AG04449 (cell line): ENCODE measurements around the gene NTM.
A peak's percentile ranks its signal among the peaks of the same experiment; 100 is the strongest.

Experiments used
- CTCF ChIA-PET: fragments of 350-600 bp; formaldehyde crosslinking; extraction: SDS; loops from one replicate; lab custom pipeline; 2021; ENCODE audit warnings: antibody characterized with exemption; lab: Yijun Ruan, JAX
- POLR2A ChIA-PET: fragments of 400-600, 350-600 bp; formaldehyde crosslinking; extraction: SDS; loops from one replicate; lab custom pipeline; 2020; ENCODE audit warnings: antibody characterized with exemption, inconsistent platforms; lab: Yijun Ruan, JAX
- DNase-seq: peaks from one replicate; pipeline ENCODE4 v3.0.0-alpha.2; 2010; ENCODE audit warnings: low read depth, low spot score
- H3K4me3 ChIP-seq: 2 replicates; pipeline ENCODE4 v1.5.1; 2011; ENCODE audit warnings: low read depth, mild to moderate bottlenecking, control low read depth, low read length
- CTCF ChIP-seq: IDR thresholded peaks from one replicate; pipeline ENCODE4 v1.5.1; 2011; ENCODE audit warnings: mild to moderate bottlenecking, moderate library complexity, low read length, control low read depth, inconsistent platforms; ENCODE audit not compliant: insufficient read depth; ENCODE audit errors: missing control alignments

NTM gene

GRCh38 chr11:131584785-131585592 lies 214.6 kb downstream of the NTM start:
- ChIA-PET POLR2A (no interaction called here), CTCF (interaction anchor here (1.0 to 2.6 kb wide), 5 partner anchors 23 to 109 kb away, joined by 3 to 18 read pairs (median 4); no protein-coding TSS in a partner anchor)
- H3K4me3 ChIP-seq, result no peak overlapping the region
- no peak for DNase-seq
- peak; percentile 25 for TF ChIP-seq CTCF

DNA sequence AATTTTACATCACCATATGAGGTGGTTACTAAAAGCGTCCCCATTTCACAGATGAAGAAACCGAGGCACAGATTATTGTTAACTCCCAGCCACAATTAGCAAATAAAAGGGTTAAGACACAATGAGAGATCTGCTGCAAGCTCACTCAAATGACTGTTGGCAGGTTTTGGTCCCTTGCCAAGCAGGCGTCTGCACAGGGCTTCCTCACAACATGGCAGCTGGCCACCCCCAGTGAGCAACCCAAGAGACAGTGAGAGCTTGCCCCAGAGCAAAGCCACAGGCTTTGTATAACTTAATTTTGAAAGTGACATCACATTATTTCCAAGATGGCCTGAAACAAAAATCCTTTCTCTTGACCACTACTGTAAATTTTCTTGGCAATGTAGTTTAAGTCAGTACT lies 217.6 kb downstream of the NTM start:
- ChIA-PET CTCF (interaction anchor here (2.5 to 4.9 kb wide), 2 partner anchors 8 to 86 kb away, joined by 14 to 32 read pairs; no protein-coding TSS in a partner anchor), POLR2A (no interaction called here)
- no peak for DNase-seq
- no peak overlapping the region for H3K4me3 ChIP-seq
- TF ChIP-seq CTCF, result no peak

DNA sequence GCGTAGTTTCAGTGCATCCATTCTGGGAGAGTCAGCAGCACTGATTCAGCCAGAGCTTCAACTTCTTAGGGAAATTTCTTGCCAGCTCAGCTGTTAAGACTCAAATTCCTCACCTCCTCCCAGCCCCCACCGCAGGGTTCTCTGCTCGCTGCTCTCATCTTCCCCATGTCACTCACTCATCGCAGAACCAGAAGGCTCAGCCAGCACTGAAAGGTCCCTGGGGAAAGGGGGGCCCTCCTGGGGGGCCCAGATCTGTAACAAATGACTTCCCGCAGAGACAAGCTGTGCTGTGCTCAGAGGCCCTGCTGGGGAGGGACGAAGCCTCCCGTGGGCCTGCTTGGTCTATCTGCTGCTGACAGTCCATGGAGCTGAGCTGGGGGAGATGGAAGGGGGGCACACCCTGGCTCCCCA lies 220.6 kb downstream of the NTM start:
- TF ChIP-seq CTCF, result no peak
- ChIA-PET CTCF (interaction anchor here (0.8 to 5.2 kb wide), 3 partner anchors 11 to 83 kb away, joined by 3 to 32 read pairs (median 23); no protein-coding TSS in a partner anchor), POLR2A (no interaction called here)
- no peak for DNase-seq
- no peak overlapping the region for H3K4me3 ChIP-seq

DNA sequence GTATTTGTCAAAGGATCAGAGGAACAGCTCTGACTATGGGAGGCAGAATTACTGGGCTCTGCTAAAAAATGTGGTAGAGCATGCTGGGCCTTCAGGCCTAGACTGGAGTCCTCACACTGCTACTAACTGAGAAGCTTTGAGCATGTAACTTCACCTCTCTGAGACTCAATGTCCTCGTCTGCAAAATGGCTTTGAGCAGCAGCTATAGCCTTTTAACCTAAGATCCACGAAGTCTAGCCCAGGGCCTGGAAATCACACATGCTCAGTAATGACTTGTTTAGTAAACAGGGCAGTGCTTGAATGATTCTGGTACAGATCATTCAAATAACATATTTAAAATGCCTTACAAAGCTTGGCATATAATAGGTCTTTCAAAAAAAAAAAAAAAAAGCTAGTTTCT lies 221.7 kb downstream of the NTM start:
- DNase-seq, result no peak
- CTCF ChIA-PET, result interaction anchor here (4.9 to 5.2 kb wide), 2 partner anchors 12 to 82 kb away, joined by 23 to 32 read pairs; no protein-coding TSS in a partner anchor
- no peak overlapping the region for H3K4me3 ChIP-seq
- no peak for TF ChIP-seq CTCF
- POLR2A ChIA-PET, result no interaction called here

DNA sequence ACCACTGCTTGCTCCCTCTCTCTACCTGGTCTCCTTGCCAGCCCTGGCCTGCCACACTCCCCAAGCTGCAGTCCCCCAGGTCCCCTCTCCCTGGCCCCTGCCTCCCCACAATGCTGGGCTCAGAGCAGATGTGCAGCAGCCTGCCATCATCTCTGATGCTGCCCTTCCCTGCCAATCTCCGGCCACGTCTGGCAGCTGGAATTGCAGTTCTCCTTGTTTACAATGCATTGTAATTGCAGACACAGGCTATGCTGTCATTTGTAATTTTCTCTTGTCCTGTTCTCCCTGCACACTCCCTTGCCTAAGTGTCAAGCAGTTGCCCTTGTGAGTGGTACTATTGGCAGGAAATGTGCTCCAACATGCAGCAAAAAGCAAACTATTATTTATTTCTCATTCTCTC lies 222.3 kb downstream of the NTM start:
- ChIA-PET POLR2A (no interaction called here), CTCF (interaction anchor here (4.9 to 5.2 kb wide), 3 partner anchors 12 to 81 kb away, joined by 23 to 32 read pairs (median 30); no protein-coding TSS in a partner anchor)
- DNase-seq, result no peak
- TF ChIP-seq CTCF, result no peak
- H3K4me3 ChIP-seq, result no peak overlapping the region

DNA sequence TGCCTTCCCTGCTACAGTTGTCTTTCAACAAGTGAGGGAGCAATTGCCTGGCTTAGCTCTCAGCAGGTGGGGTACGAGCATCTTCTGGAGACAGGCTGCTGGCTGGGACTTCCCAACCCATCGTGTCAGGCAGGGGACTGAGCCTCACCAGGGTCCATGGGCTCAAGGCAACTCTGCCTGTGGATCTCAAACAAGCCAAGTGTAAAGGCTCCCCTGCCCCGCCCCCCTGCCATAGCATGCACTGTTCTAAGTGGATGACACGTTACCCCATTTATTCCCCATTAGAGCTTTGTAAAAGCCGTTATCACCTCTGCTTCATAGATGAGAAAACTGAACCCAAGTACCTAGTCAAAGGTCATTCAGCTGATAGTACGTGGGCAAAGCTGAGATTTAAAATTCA lies 222.9 kb downstream of the NTM start:
- no peak for TF ChIP-seq CTCF
- no peak overlapping the region for H3K4me3 ChIP-seq
- no peak for DNase-seq
- ChIA-PET POLR2A (no interaction called here), CTCF (interaction anchor here (4.9 to 5.2 kb wide), 2 partner anchors 13 to 81 kb away, joined by 23 to 30 read pairs; no protein-coding TSS in a partner anchor)
